Measurements from ENCODE around the gene GALNT16.

- TF ChIP-seq CTCF (IDR thresholded peaks at IDR 0.05; ENCODE audit: borderline replicate concordance, extremely low read depth, low read length, poor library complexity, severe bottlenecking) (no peak), EZH2 (IDR thresholded peaks at IDR 0.05; ENCODE audit: borderline replicate concordance, low read depth, low read length, severe bottlenecking) (no peak)
Observed at GRCh38 chr14:69370061-69370460, 110.1 kb downstream of the GALNT16 start.
